HepG2 (cell line): ENCODE measurements around the gene PROK2. TPM values are rescaled to one million over a fixed set of nuclear protein-coding genes. Genes with fewer than 3 reads are reported as not detected.

ENCODE experiments used
- ATAC-seq: fragments of 200-7000 bp; cut with Tn5 transposase; 3 replicates; pipeline ENCODE4 v1.9.1; 2020; ENCODE audit warnings: mild to moderate bottlenecking, moderate library complexity
- BruUV-seq: library from RNA; stranded (reverse); fragments of 400-500 nt; replicated peaks from 2 replicates; lab custom pipeline; 2021; lab: Mats Ljungman, UMichigan
- CTCF ChIA-PET: fragments of 300-600 bp; formaldehyde crosslinking; extraction: SDS; loops from one replicate; lab custom pipeline; 2021; ENCODE audit warnings: low total read pairs, inconsistent platforms, low intra/inter-chr PET ratio; lab: Yijun Ruan, JAX
- POLR2A ChIA-PET: fragments of 350-600 bp; sonication (Branson Sonifier 250); formaldehyde crosslinking; loops from one replicate; lab custom pipeline; 2020; ENCODE audit warnings: antibody characterized with exemption, inconsistent platforms; lab: Yijun Ruan, JAX
- DNase-seq: peaks from one replicate; pipeline ENCODE4 v3.0.0-alpha.2; 2015; ENCODE audit warnings: low spot score
- FAIRE-seq: peaks from 3 replicates; lab custom pipeline; 2011; peaks lifted over from hg19 to GRCh38; lab: Jason Lieb, UNC
- H2AFZ ChIP-seq: one replicate; pipeline ENCODE4 v1.6.1; 2011; ENCODE audit warnings: low read length, inconsistent platforms
- H3K27ac ChIP-seq: fragments of 300-600 bp; 3 replicates; pipeline ENCODE4 v1.8.0; 2011; ENCODE audit warnings: mixed run types, mild to moderate bottlenecking, mixed read lengths, low read length, inconsistent platforms; ENCODE audit not compliant: insufficient read depth; ENCODE audit errors: extremely low read length
- H3K27me3 ChIP-seq, 2 experiments: fragments of 200-600 bp in 1 of 2; 2 replicates in 1 of 2; 3 replicates in 1 of 2; pipeline versions ENCODE4 v1.6.0 to v1.8.0; 2011; ENCODE audit warnings: low read length in 2 of 2, mild to moderate bottlenecking in 2 of 2, moderate library complexity in 2 of 2, inconsistent platforms in 1 of 2; ENCODE audit not compliant: insufficient read depth in 2 of 2, control insufficient read depth in 1 of 2
- H3K36me3 ChIP-seq, 2 experiments: fragments of 200-600 bp in 1 of 2; replicated peaks in 1 of 2; 2 replicates in 1 of 2; 3 replicates in 1 of 2; pipeline versions ENCODE4 v1.5.1 to v1.8.0; 2011; ENCODE audit warnings: low read length in 2 of 2, inconsistent platforms in 1 of 2; ENCODE audit not compliant: insufficient read depth in 2 of 2, control insufficient read depth in 1 of 2
- H3K4me1 ChIP-seq: 2 replicates; pipeline ENCODE4 v1.5.1; 2012; ENCODE audit warnings: low read length, inconsistent platforms; ENCODE audit not compliant: insufficient read depth
- H3K4me2 ChIP-seq: 2 replicates; pipeline ENCODE4 v1.6.0; 2011; ENCODE audit warnings: low read depth, low read length, inconsistent platforms
- H3K4me3 ChIP-seq, 3 experiments: fragments of 200-600 bp in 1 of 3; sonication (generic), shearing (Covaris generic) in 1 of 3; replicated peaks in 1 of 3; 2 replicates each; pipeline ENCODE4 v1.5.1; 2011 to 2016; ENCODE audit warnings: low read length in 3 of 3, inconsistent platforms in 2 of 3, low read depth in 2 of 3, mild to moderate bottlenecking in 2 of 3, control low read depth in 1 of 3, mixed read lengths in 1 of 3; ENCODE audit not compliant: insufficient read depth in 1 of 3
- H3K79me2 ChIP-seq: one replicate; pipeline ENCODE4 v1.6.1; 2011; ENCODE audit warnings: low read length, inconsistent platforms; ENCODE audit not compliant: insufficient read depth
- H3K9ac ChIP-seq: 2 replicates; pipeline ENCODE4 v1.6.0; 2011; ENCODE audit warnings: mild to moderate bottlenecking, low read depth, low read length, inconsistent platforms; ENCODE audit not compliant: insufficient read depth
- H3K9me3 ChIP-seq: 2 replicates; pipeline ENCODE4 v1.5.1; 2012; ENCODE audit warnings: mild to moderate bottlenecking, low read length
- H4K20me1 ChIP-seq: 2 replicates; pipeline ENCODE4 v1.6.0; 2011; ENCODE audit warnings: inconsistent platforms, mild to moderate bottlenecking, low read length, moderate library complexity; ENCODE audit not compliant: insufficient read depth
- SKIL ChIP-seq: sonication (generic); formaldehyde crosslinking; IDR thresholded peaks from 2 replicates; pipeline ENCODE4 v1.8.0; 2022; ENCODE audit warnings: missing genetic modification reagents, mild to moderate bottlenecking, moderate library complexity, borderline replicate concordance
- TCF7 ChIP-seq: sonication (generic); IDR thresholded peaks from 2 replicates; pipeline ENCODE4 v1.6.1; 2016; ENCODE audit warnings: antibody characterized with exemption, low read depth
- ZBED4 ChIP-seq: sonication (generic); formaldehyde crosslinking; IDR thresholded peaks from 2 replicates; pipeline ENCODE4 v1.4.0; 2020; ENCODE audit warnings: missing genetic modification reagents, borderline replicate concordance
- ZNF790 ChIP-seq: sonication (generic); formaldehyde crosslinking; IDR thresholded peaks from 2 replicates; pipeline ENCODE4 v1.8.0; 2022; ENCODE audit warnings: missing genetic modification reagents, mild to moderate bottlenecking, borderline replicate concordance
- WGBS: methylation state at CpG from one replicate; pipeline ENCODE4 v1.1.6; 2017; ENCODE audit warnings: low lambda C conversion rate; 5-methylcytosine and 5-hydroxymethylcytosine counted together
- in situ Hi-C: cut with HindIII; loops from 2 replicates; pipeline ENCODE4 v1.10.0; 2017; ENCODE audit warnings: low pct_unique_long_range_greater_than_20kb; ENCODE audit not compliant: extremely low pct_ligation_motif_present
- intact Hi-C: fragments of 100-400 bp; cut with micrococcal nuclease; formaldehyde crosslinking; loops from one replicate; pipeline ENCODE4 v1.10.0; 2022; ENCODE audit not compliant: unreplicated experiment
- polyA plus RNA-seq, 8 experiments: library from polyadenylated mRNA; depleted of rRNA in 3 of 8; stranded (reverse) in 7 of 8; unstranded in 1 of 8; fragments of >200 nt; fragmentation: Illumina TruSeq in 4 of 8; extraction: Trizol in 4 of 8; gene quantifications; 2 replicates each; pipeline versions ENCODE4 v1.2.1 to v1.2.3, GENCODE V29; 2011 to 2016; ENCODE audit warnings: low read depth in 4 of 8, missing spikeins in 1 of 8, mixed read lengths in 1 of 8; ENCODE audit not compliant: insufficient read depth in 1 of 8
- total RNA-seq, 5 experiments: library from RNA; depleted of rRNA; stranded (reverse); fragments of >200 nt; fragmentation: Illumina TruSeq; extraction: Trizol; gene quantifications; 2 replicates each; pipeline ENCODE4 v1.2.3, GENCODE V29; 2016; ENCODE audit warnings: low read depth in 1 of 5
- TF ChIP-seq, protein P1 (sequence below): sonication (generic); formaldehyde crosslinking; IDR thresholded peaks from 2 replicates; pipeline ENCODE4 v1.5.0; 2020; ENCODE audit warnings: missing genetic modification reagents
- TF ChIP-seq, protein P2 (sequence below): sonication (generic); formaldehyde crosslinking; IDR thresholded peaks from 2 replicates; pipeline ENCODE4 v1.4.0; 2020; ENCODE audit warnings: missing genetic modification reagents, borderline replicate concordance

Gene PROK2
- total and polyA plus RNA-seq, 2 of the 13 experiments (the other 11 are each of a cell fraction or from before 2014, with no cell fraction given): not detected

GRCh38 chr3:71796290-71796689, 11.3 kb upstream of the PROK2 start:
- BruUV-seq: no TSS peak
- no peaks in the 10 kb centered on the region for H4K20me1 ChIP-seq
- FAIRE-seq: no peak

More at GRCh38 chr3:71796290-71796689, 11.3 kb upstream of the PROK2 start:
- DNase-seq: no peak
- Histone ChIP-seq H3K9me3 (no peaks in the 10 kb centered on the region), H3K36me3 (no peaks in the 10 kb centered on the region), H3K79me2 (no peaks in the 10 kb centered on the region), H3K27ac (no peak overlapping the region), H2AFZ (no peak overlapping the region), H3K4me3 (no peak overlapping the region)
- POLR2A ChIA-PET: no interaction called here
- in situ Hi-C loops: no loop called here
- 5% methylated on average over 3 of the region's 3 CpGs for WGBS
- TF ChIP-seq ZNF790 (CRISPR knock-in tag) (no peak), ZBED4 (CRISPR knock-in tag) (no peak), TCF7 (no peak), SKIL (CRISPR knock-in tag) (no peak)
- TF ChIP-seq, protein P1, sequence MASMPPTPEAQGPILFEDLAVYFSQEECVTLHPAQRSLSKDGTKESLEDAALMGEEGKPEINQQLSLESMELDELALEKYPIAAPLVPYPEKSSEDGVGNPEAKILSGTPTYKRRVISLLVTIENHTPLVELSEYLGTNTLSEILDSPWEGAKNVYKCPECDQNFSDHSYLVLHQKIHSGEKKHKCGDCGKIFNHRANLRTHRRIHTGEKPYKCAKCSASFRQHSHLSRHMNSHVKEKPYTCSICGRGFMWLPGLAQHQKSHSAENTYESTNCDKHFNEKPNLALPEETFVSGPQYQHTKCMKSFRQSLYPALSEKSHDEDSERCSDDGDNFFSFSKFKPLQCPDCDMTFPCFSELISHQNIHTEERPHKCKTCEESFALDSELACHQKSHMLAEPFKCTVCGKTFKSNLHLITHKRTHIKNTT (CRISPR knock-in tag): no peak
- TF ChIP-seq, protein P2, sequence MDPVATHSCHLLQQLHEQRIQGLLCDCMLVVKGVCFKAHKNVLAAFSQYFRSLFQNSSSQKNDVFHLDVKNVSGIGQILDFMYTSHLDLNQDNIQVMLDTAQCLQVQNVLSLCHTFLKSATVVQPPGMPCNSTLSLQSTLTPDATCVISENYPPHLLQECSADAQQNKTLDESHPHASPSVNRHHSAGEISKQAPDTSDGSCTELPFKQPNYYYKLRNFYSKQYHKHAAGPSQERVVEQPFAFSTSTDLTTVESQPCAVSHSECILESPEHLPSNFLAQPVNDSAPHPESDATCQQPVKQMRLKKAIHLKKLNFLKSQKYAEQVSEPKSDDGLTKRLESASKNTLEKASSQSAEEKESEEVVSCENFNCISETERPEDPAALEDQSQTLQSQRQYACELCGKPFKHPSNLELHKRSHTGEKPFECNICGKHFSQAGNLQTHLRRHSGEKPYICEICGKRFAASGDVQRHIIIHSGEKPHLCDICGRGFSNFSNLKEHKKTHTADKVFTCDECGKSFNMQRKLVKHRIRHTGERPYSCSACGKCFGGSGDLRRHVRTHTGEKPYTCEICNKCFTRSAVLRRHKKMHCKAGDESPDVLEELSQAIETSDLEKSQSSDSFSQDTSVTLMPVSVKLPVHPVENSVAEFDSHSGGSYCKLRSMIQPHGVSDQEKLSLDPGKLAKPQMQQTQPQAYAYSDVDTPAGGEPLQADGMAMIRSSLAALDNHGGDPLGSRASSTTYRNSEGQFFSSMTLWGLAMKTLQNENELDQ: no peak
- TF ChIP-seq, all 625 proteins: peak for 0
- intact Hi-C loops: no loop called here
- CTCF ChIA-PET: no interaction called here
- no peak overlapping the region for H3K4me2 ChIP-seq
- H3K27me3 ChIP-seq: peaks cover 0 to 14% of the 10 kb centered on the region in 2 experiments; a peak in 2 of 5 replicates
- ATAC-seq: no peak
- no peaks in the 10 kb centered on the region for H3K4me1 ChIP-seq
- H3K9ac ChIP-seq: no peak overlapping the region
